HG02571 (cell line): Measurements from ENCODE around the gene GCK.

Experiments used
- ATAC-seq: cut with Tn5 transposase; IDR thresholded peaks from one replicate; pipeline ENCODE4 v1.9.1; 2021; ENCODE audit warnings: mild to moderate bottlenecking, moderate library complexity; ENCODE audit not compliant: unreplicated experiment

Gene GCK

DNA sequence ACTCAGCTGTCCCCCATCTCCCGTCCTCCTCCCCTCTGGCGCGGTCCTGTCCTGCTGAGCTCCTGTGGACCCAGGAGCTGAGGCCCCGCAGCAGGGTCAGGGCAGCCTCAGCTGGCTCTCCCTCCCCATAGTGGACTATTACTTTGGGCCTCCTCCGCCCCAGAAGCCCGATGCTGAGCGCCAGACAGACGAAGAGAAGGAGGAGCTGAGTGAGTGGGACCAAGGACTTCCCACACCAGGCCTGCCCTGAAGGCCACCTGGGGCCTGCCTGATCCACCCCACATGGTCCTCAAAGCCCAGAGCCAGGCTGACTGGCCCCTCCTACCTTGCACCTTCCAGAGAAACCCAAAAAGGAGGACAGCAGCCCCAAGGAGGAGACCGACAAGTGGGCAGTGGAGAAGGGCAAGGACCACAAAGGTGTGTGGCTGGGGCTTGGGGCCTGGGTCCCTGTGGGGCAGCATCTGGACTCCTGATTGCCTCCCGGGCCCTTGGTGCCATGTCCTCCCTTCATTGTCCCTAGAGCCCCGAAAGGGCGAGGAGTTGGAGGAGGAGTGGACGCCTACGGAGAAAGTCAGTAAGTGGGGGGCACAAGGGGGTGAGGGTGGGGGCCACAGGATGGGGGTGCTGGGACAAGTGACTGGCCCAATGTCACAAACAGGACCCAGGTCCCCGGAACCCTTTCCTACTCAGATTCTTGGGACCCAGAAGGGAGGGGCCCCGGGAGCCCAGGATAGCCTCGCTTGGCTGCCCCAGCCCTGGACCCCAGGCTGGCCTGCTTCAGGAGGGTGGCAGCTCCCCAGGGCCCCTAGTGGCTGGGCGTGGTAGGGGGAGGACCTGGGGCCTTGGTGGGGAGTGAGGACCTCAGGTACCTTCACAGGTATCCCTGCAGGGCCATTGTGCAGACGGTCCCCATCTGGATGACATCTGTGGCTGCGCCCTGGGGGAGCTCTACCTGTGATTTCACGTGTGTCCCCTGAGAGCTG, 80.2 kb downstream of the GCK start:
- no peak for ATAC-seq

DNA sequence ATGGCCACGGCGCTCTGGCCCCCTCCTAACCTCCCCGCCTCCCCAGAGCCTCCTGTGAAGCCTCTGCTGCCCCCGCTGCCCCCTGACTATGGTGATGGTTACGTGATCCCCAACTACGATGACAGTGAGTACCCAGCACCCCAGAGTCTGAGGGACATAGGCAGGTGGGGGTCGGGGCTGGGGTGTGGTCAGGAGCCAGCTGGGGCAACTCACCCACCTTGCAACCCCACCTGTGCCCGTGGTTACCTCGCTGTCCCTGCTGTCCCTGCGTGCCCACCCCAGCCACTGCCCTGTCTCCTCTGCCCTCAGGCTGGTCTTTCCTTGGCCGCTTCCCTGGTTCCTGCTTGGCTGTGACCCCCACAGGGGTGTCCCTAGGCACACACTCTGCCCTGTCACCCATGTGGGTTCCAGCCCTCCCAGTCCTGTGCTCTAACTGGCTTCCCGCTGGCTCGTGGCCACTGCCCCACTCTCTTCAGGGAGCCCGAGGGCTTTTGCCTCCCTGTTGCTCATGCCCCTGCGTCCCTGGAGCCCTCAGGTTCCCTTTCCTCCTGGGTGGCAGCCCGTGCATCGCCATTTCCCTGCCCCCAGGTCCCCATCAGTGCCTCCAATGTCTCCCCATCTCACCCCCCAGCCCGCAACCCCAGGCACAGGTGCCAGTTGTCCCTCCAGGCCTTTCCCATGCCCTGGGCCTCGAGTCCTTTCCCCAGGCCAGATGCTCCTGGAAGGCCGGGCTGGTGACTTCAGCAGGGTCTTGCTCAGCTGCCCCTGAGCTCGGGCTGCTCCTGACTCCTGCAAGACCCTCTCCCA, 81.1 kb downstream of the GCK start:
- ATAC-seq: no peak

DNA sequence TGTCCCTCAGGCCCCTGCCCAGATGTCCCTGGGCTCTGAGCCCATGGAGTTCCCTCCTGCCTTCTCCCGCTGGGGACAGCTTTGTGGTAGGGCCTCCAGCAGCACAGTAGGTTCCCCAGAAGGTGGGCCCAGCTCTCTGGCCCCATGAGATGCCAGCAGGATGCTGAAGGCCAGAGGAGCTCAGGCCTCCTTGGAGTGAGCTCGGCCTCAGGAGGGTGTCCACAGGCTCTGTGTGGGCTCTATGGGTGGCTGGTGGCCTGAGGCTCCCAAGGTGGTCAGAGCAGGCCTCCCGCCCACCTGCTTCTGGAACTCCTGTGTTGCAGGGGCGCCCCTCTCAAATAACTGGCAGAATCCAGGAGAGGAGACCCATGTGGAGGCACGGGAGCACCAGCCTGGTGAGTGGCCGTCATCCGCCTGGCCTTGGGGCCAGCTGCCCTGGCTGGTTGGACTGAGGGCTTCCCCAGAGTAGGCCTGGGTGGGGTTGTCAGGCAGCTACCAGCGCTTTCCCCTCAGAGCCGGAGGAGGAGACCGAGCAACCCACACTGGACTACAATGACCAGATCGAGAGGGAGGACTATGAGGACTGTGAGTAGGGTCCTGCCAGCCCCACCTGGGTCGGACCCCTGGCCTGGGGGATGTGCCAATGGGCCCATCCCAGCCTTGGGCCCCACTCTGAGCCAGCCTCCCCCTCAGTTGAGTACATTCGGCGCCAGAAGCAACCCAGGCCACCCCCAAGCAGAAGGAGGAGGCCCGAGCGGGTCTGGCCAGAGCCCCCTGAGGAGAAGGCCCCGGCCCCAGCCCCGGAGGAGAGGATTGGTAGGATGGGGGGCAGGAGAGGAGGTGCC, 81.9 kb downstream of the GCK start:
- no peak for ATAC-seq

DNA sequence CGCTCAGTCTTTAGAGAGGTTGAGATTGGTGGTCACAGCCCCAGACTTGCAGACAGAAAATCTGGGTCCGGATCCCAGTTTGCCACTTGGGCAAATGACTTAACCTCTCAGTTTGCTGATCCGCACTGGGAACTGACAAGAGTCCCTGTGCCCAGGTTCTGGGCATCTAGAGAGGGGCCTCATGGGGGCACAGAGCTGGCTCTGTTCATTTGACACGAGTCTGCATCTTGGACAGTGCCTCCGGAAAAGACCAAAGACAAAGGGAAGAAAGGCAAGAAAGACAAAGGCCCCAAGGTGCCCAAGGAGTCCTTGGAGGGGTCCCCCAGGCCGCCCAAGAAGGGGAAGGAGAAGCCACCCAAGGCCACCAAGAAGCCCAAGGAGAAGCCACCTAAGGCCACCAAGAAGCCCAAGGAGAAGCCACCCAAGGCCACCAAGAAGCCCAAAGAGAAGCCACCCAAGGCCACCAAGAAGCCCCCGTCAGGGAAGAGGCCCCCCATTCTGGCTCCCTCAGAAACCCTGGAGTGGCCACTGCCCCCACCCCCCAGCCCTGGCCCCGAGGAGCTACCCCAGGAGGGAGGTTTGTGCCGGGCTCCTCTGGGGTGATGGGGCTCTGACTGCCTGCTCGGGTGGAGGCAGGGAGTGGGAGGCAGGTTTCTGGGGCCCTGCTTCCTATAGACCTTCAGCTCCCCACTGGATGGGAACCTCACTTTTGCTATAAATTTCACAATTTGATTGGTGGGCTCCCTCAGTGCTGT, 82.8 kb downstream of the GCK start:
- no peak for ATAC-seq

DNA sequence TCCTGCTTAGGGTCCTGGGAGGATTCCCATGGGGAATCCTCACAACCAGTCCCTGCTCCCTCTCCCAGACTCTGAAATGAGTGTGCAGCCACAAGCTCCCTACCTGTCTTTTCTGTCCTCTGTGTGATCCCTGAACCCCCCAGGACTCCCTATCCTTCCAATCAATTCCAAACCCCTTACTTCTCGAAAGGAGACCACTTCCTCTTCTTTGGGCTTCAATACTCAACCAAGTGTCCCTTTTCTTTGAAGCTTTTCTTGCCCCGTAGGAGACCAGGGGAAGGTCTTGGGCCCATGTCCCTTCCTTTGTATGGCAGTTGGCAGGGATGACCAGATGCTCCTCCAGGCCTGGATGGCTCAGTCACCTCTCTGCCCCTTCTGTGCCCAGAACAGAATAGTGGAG, 83.4 kb downstream of the GCK start:
- no peak for ATAC-seq

DNA sequence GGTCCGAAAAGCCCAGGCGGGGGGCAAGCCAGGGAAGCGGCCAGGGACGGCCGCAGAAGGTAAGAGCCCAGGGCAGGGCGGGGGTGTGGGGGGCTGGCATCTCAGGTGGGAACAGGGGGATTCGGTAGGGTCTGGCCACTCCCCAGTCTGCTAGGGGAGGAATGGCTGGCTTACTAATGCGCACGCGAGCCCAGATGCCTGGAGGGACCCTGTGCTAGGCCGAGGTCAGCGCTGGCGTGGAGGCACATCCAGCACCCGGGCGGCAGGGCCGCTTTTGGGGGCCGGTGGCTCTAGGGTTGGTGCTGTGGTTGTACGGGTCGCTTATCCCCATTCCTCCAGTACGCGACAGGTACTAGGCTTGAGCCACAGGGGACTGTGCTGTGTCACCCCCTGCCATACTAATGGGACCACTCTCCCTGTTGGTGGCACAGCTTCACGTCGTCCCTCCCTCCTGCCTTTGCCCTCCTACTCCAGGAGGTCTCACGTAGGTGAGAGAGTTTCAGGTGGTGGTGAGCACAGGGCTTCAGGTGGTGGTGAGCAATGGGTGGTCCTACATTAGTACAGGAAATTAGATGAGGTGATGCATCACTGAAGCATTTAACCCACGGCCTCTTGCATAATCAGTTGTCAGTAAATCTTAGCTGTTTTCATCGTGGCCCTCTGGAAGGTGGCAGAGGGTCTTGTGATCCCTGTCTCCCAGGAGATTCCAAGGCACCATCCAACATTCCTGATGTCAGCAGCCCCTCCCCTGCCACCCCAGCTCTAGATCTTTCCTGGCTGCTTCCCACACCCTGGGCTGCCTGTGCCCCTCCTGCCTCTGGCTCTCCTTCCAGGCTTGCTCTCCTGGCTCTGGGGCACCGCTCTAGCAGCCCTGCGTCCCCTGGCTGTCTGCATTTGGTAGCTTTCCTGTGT, 84.1 kb downstream of the GCK start:
- no peak for ATAC-seq

DNA sequence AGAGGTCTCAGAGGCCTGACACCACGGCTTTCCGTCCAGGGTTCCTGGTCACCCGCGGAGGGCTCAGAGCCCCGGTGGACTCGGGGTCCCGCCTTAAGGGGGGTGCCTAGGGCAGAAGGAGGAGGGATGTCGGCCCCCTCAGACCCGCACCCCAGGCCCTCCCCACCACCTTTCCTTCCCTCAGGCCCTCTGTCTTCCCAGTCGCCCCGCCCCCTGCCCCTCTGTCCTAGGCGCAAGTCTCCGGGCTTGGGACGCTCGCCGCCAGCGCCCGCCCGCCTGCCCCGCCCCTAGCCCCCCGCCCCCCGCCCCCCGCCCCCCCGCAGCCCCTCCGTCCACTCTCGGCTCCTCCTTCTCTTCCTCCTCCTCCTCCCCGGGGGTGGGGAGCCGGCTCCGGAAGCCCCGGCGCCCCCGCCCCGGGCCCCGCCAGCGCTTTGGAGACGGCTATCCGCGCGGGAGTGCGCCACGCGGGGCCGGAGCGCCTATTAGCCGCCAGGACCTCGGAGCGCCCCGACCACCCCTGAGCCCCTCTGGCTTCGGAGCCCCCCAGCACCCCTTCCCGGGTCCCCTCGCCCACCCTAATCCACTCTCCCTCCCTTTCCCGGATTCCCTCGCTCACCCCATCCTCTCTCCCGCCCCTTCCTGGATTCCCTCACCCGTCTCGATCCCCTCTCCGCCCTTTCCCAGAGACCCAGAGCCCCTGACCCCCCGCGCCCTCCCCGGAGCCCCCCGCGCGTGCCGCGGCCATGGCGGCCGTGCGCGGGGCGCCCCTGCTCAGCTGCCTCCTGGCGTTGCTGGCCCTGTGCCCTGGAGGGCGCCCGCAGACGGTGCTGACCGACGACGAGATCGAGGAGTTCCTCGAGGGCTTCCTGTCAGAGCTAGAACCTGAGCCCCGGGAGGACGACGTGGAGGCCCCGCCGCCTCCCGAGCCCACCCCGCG, 85.0 kb downstream of the GCK start, which contains the start of gene AEBP1:
AEBP1 (plus strand) TSS at position 423 of the 937 bp plus-strand sequence; CDS start at position 744, 321 bp downstream.
- ATAC-seq: no peak

DNA sequence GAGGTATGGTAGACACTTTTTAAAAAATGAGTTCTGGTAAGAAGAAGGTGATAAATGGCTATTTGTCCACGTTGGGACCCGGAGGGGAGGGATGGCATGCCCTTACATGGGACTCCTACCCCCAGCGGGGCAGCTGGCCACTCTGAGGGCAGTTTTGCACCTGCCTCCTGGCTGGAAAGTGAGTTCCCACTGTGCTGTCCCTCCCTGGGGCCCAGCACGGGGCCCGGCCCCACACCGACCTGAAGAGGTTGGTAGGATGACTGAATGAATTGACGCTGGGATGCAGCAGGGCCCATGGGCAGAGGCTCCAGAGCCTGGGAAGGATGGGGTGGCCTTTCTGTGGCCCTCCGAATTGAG, 85.7 kb downstream of the GCK start:
- no peak for ATAC-seq

DNA sequence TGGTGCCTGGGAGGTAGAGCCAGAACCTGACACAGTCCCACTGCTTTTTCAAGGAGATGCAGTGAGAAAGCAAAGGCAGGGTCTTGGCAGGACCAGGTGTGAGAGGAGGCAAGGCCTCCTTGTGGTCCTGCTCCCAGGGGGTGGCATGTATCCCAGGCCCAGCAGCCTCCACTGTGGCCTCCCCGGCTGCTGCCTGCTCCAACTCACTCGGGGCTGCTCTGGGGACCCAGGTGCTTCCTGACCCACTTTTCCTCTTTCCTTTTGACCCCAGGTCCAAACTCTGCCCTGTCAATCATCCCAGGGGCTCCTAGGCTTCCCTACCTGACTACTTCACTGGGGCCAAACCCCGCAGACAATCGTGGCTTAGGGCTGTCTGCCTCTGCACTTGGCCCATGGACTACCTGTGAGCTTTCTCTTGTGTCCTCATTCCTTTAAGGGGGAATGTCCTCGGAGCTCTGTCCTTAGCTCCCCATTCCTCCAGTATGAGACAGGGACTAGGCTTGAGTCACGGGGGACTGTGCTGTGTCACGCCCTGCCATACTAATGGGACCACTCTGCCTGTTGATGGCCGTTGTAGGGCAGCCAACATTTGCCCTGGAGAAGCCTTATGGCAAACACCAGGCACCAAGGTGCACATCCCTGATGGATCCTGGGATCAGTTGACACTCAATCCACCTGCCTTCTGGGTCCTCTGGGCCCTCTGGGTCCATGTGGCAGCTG, 86.2 kb downstream of the GCK start:
- ATAC-seq: no peak

DNA sequence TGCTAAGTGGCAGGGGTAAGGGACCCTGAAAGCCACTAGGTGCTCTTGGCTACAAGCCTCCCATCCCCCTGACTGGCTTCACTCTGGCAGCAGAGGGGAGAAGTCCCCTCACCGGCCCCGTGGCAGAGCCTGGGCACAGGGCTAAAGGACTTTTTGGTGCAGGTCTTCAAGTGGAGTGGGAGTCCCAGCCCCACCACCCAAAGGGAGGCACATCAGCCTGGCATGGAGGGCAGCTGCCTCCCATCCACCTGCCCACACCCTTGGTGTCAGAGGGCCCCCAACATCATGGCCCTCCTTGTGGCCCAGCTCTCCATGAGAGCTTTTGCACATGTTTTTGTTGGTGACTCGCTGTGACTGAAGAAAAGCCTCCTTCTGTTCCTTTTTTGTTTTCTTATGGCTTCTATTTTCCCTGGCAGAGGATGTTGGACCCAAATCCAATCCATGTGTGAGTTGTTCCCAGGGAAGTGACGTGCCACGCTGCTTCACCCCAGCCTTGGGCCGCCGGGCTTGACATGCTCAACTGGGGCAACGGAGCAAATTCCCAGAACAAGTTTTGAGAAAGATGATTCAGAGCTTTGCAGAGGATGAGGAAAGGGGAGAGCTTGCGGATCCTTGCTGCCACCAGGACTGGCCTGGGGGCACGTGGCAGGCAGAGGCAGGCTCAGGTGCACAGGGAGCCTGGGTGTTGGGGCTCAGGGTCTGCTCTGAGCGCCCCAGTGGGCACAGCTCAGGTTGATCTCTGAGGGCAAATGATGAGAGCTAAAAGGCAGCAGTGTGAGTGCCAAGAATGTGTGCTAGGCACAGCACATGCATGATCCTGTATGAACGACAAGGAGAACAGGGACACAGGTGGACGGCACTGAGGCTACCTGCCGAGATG, 87.0 kb downstream of the GCK start:
- no peak for ATAC-seq

DNA sequence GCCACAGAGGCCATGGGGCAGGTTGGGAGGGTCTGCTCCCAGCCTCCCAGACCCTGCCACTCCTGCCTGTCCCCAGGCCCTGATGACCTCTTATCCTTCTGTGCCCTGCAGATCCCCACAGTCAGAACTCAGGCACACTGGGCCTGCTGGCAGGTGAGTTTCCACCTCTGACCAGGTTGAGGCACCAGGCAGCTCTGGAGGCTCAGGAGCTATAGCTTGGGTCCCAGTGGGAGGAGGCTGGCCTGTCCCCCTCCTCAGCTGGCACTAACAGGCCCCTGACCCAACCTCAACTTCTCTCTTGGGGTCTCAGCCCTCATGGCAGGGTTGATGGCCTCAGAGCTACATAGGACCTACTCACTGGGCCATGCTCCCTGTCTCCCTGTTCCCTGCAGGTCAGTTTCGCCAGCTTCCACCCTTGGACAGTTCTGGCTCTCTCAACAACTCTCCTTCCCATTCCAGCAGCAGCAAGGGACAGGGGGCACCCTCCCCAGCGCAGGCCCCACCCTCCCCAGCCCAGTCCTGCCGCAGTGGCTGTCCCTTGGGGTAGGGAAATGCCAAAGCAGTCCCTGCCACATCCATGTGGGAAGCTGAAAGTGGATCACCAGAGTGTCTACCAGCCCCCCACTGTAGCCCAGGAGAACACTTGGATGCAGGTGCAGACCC, 87.8 kb downstream of the GCK start:
- ATAC-seq: no peak

DNA sequence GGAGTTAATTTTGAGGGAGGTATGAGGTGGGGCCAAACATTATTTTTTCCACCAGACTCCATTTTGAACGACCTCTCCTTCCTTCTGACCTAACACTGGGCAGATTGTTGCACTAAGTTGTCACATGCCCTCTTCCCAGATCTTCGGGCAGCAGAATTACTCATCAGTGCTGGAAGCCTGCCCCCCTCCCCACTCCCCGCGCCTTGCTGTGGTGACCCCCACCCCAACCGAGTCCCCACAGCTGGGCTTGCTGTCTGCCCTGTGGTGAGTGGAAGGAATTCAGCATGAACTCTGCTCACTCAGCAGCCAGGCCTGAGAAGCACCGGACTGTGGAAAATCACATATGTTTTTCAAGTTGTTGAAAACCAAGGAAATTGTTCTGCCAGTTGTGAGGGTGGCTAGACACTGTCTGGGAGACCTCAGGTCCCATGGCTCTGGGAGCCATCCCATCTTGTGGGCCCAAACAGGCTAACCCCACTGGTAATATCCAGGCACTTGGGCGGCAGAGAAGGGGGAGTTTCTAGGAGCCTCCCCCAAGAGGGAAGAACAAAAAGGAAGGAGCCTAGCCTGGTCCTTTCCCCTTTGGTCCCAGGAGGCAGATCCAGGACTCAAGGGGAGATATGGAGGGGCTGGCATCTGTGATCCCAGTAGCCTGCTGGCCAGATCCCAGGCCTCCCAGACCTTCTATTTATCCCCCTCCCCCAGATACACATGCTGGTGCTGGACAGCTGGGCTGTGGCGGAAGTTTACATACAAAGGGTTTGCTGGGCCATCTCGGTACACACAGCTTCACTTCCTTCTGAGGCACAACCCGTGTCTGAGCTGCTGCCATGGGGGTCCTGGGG, 88.6 kb downstream of the GCK start:
- no peak for ATAC-seq

DNA sequence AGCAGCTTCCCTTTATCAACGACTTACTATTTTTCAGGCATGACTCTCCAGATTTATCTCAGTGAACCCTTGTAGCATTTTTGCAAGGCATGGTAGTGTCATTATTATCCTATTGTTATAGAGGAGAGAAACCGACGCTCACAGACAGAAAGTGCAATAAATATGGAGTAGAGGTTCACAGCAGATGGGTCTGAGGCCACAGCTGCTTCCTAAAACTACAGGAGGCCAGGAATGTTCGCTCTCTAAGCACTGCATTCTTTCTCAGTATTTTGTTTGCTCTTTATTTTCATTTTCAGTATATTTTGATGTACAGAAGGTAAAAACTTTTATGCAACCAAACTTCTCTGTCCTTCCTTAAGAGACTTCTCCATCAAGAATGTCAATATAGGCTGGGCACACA, 89.6 kb downstream of the GCK start:
- ATAC-seq: no peak

DNA sequence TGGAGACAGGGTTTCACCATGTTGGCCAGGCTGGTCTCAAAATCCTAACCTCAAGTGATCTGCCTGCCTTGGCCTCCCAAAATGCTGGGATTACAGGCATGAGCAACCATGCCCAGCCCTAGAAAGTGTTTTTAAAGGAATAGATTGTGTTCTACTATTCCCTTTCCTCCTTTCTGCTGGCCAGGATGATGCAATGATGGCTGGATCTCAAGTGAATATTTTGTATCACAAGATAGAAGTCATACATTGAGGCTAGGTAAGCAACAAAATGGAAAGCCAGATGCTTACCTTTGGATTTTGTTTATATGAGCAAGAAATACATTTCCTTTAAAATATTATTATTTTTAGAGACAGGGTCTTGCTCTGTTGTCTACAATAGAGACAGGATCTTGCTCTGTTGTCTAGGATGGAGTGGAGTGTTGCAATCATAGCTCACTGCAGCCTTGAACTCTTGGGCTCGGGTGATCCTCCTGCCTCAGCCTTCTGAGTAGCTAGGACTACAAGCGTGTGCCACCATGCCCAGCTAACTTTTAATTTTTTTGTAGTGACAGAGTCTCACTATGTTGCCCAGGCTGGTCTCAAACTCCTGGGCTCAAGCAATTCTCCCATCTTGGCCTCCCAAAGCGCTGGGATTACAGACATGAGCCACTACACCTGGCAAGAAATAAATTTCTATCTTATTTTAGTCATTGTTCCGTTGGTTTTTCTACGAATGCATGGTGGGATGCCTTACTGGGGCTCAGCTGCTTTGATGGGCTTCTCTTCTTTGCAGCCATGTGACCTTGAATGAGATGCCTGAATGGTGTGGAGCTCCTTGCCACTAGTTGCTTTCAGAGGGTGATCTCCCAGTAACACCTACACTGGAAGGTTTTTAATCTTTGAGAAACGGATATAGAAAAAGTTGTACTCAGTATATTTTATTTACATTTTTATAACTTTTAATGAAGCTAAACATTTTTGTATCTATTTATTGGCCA, 90.9 kb downstream of the GCK start:
- ATAC-seq: no peak
